Stimulated activated CD4-positive, alpha-beta T cell treated with anti-CD3 and anti-CD28 coated beads, TNF-alpha, amount 100 ng/mL, for 48 hours (primary cell): ENCODE data around the gene COQ6.
"Not testable (repeated sequence)": the region's sequence is repeated elsewhere in the genome, so short reads cannot be mapped to it uniquely, and the experiment has no call there.

ENCODE experiments used
- DNase-seq, 3 donors: peaks; one replicate each; pipeline ENCODE4 v3.0.0-alpha.2; 2020; ENCODE audit warnings: low read depth in 3 of 3

COQ6 gene

GRCh38 chr14:73977896-73978295 lies 27.8 kb downstream of the COQ6 start:
- DNase-seq, result no peak

DNA sequence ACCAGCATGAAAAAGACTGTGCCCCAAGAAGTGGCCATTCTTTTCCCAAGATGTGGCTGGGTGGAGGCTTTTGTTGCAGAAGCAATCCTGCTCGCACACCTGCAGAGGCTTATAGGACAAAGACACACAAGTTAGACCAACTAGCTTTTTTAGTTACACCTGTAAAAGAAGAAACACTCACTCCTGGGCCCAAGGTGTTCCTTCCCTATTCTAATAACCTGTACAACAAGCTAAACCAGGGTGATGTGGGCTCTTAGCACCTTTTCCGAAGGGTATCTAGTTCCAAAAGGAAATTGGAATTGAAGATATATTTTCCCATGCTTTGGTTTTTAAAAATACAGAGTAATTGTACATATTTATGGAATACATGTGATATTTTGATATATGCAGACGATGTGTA lies 38.0 kb downstream of the COQ6 start:
- DNase-seq, result no peak

- not testable (repeated sequence) for DNase-seq
Observed at GRCh38 chr14:73988656-73989055, 38.6 kb downstream of the COQ6 start.

DNA sequence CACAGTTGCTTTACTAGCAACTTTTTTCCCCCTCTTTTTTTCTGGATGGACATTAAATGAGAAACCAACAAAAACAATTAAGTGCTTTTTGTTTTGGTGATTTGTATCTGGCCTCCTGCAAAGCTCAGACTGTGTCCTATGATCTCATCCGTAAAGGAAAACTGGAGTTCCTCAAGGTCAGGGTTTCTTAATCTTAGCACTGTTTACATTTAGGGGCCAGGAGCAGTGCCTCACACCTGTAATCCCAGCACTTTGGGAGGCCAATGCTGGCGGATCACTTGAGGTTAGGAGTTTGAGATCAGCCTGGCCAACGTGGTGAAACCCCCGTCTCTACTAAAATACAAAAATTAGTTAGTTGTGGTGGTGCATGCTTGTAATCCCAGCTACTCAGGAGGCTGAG lies 41.0 kb downstream of the COQ6 start:
- DNase-seq, result no peak

GRCh38 chr14:73994926-73995325 lies 44.8 kb downstream of the COQ6 start:
- not testable (repeated sequence) for DNase-seq

- no peak for DNase-seq
Observed at GRCh38 chr14:73995977-73996378, 45.9 kb downstream of the COQ6 start.

GRCh38 chr14:73996731-73997107 lies 46.6 kb downstream of the COQ6 start:
- DNase-seq, result no peak

GRCh38 chr14:73997108-73997943 lies 47.2 kb downstream of the COQ6 start:
- DNase-seq, result no peak

DNA sequence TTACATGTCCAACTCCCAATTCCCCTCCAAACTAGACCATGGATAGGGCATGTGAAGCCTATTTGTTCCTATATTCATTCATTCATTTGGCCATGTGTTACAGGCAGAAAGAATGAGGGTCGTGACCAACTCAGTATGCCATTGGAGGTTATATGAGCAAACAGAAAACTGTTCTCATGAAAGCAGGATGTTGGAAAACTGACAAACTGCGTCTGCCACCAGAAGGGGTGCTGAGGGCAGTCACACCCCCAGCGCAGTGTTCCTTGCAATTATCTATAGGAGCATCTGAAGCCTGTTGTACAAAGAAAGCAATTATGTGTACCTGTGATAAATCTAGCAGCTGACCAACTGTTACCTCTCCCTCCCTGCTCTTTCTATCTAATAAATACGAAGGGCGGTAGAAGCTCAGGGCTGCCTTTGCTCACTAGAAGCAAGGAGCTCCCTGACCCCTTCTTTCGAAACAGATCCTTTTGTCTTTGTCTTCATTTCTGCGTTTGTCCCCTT lies 47.9 kb downstream of the COQ6 start:
- DNase-seq, result no peak

GRCh38 chr14:73998726-73999125 lies 48.6 kb downstream of the COQ6 start:
- DNase-seq, result no peak

GRCh38 chr14:74005664-74006063 lies 55.6 kb downstream of the COQ6 start:
- DNase-seq, result not testable (repeated sequence)

GRCh38 chr14:74008843-74009499 lies 58.9 kb downstream of the COQ6 start:
- DNase-seq, result no peak
